ENCODE measurements around the gene PAX2. TPM values are rescaled to one million over a fixed set of nuclear protein-coding genes. Genes with fewer than 3 reads are reported as not detected.

Gene PAX2
- total RNA-seq, 4 donors from 2014 or later, result not detected

DNA sequence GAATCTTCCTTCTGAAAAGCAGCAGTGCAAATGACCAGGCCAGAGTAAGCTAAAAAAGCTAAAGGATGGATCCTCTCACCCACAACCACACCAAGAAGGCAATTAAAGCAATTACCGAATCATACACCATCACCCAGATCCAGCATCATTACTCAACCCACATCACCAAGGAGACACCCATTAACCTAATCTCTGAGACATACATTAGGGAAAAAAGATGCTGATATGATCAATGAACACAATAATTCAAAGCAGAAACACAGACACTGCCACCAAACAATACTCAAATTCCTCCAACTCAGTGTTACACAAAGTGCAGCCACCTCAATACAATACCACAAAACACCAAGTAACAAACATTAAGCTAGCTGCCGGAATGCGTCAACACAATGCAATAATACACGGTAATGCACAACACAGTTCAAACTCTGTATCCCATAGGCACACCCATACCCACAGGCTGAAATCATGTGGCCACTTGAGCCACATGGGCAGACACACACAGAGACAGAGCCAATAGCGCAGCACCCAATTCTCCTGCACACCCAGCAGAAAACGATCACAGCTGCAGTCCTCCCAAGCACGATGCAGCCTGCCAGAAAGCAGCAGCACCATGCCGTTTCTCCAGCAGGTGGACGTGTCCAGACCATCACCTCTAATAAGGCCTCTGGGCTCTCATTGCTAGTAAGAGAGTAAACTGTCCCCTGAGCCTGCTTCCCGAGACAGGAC lies 21.5 kb downstream of the PAX2 start:
- 37 to 39% methylated on average over 10 of the region's 10 CpGs for WGBS, 2 donors
- no peak for TF ChIP-seq POLR2A (IDR thresholded peaks at IDR 0.05)
- TF ChIP-seq, protein P1, sequence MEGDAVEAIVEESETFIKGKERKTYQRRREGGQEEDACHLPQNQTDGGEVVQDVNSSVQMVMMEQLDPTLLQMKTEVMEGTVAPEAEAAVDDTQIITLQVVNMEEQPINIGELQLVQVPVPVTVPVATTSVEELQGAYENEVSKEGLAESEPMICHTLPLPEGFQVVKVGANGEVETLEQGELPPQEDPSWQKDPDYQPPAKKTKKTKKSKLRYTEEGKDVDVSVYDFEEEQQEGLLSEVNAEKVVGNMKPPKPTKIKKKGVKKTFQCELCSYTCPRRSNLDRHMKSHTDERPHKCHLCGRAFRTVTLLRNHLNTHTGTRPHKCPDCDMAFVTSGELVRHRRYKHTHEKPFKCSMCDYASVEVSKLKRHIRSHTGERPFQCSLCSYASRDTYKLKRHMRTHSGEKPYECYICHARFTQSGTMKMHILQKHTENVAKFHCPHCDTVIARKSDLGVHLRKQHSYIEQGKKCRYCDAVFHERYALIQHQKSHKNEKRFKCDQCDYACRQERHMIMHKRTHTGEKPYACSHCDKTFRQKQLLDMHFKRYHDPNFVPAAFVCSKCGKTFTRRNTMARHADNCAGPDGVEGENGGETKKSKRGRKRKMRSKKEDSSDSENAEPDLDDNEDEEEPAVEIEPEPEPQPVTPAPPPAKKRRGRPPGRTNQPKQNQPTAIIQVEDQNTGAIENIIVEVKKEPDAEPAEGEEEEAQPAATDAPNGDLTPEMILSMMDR (IDR thresholded peaks at IDR 0.05), result no peak
- H3K4me3 ChIP-seq (ENCODE audit: low read depth, poor library complexity, severe bottlenecking), result no peak overlapping the region
- intact Hi-C loops (cut with DNase I; ENCODE audit: low total_unique reads), result no loop called here
- no peak for DNase-seq (ENCODE audit: low spot score in 2 of 2)

DNA sequence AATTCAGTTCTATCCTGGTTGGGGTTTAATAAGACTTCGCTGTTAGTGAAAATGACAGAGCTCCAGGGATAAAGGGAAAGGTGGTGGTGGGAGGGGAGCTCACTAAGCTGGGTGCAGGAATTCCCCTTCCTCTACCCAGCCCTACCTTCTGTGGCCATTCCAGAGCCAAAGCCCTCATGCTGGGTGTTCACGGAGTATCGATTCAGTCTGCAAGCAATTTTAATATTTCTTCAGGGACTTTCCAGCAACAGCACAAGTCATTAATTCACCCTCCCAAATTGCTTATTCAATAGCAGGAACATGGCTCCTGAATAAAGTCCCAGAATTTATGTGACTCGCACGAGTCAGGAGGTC lies 22.0 kb downstream of the PAX2 start:
- intact Hi-C loops (cut with DNase I; ENCODE audit: low total_unique reads), result no loop called here
- 40 to 47% methylated on average over 5 of the region's 5 CpGs for WGBS, 2 donors
- DNase-seq (ENCODE audit: low spot score in 2 of 2), result no peak
- no peak for TF ChIP-seq POLR2A (IDR thresholded peaks at IDR 0.05)
- TF ChIP-seq, protein P1 (IDR thresholded peaks at IDR 0.05), result no peak
- H3K4me3 ChIP-seq (ENCODE audit: low read depth, poor library complexity, severe bottlenecking), result no peak overlapping the region

DNA sequence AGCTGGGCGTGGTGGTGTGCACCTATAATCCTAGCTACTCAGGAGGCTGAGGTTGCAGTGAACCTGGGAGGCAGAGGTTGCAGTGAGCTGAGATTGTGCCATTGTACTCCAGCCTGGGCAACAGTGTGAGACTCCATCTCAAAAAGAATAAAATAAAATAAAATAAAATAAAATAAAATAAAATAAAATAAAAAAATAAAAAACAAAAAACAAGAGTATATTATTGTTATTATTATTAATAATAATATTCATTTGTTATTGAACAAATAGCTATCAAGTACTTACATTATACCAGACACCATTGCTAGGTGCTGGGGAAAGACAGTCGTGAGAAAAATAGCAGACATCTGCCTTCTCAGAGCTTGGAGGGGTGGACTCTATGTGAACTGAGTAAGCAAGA lies 24.1 kb downstream of the PAX2 start:
- no peak overlapping the region for H3K4me3 ChIP-seq (ENCODE audit: low read depth, poor library complexity, severe bottlenecking)
- no peak for TF ChIP-seq POLR2A (IDR thresholded peaks at IDR 0.05)
- TF ChIP-seq, protein P1 (IDR thresholded peaks at IDR 0.05), result no peak
- intact Hi-C loops (cut with DNase I; ENCODE audit: low total_unique reads), result no loop called here
- no peak for DNase-seq (ENCODE audit: low spot score in 2 of 2)
- 86 to 94% methylated on average over 2 of the region's 2 CpGs for WGBS, 2 donors

DNA sequence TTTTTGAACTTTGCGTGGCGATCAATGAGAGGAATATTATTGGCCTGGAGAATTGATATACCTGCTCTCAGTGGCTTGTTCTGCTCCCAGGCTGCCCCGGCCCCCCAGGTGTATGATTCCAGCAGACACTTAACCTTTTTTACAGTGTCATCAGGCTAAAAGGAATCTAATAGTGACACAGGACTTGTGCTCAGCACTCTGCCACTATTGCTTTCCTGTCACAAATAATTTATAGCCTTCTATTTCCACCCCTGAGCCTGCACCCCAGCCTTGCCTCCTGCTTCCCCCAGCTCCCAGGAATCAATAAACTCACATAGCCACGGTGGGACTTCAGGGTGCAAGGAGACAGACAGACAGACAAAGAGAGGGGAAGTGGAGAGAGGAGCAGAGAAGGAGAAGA lies 28.3 kb downstream of the PAX2 start:
- TF ChIP-seq POLR2A (IDR thresholded peaks at IDR 0.05), result no peak
- 70 to 78% methylated on average over 4 of the region's 4 CpGs for WGBS, 2 donors
- H3K4me3 ChIP-seq (ENCODE audit: low read depth, poor library complexity, severe bottlenecking), result no peak overlapping the region
- DNase-seq (ENCODE audit: low spot score in 2 of 2), result no peak
- intact Hi-C loops (cut with DNase I; ENCODE audit: low total_unique reads), result no loop called here

DNA sequence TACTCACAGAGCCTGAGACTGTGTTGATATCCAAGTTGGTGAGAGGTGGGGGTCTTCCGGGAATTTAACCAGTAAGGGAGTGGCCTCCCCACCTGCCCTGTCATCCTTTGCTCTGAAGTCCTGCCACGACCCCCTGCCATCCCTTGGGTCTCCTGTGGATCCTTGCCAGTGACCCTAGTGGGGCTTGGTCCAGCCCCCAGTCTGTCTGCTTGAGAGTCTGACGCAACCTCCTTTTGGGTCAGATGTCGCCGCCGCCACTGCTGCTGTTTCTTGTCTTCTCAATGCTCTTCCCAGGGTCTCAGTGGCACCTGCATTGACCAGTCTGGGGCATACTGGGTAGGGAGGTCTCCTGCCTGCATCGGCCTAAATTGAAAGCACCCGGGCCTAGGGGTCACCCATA lies 28.8 kb downstream of the PAX2 start:
- no peak for DNase-seq (ENCODE audit: low spot score in 2 of 2)
- TF ChIP-seq, protein P1 (IDR thresholded peaks at IDR 0.05), result no peak
- TF ChIP-seq POLR2A (IDR thresholded peaks at IDR 0.05), result no peak
- no peak overlapping the region for H3K4me3 ChIP-seq (ENCODE audit: low read depth, poor library complexity, severe bottlenecking)
- intact Hi-C loops (cut with DNase I; ENCODE audit: low total_unique reads), result no loop called here
- WGBS, 2 donors, result 86 to 90% methylated on average over 8 of the region's 8 CpGs

DNA sequence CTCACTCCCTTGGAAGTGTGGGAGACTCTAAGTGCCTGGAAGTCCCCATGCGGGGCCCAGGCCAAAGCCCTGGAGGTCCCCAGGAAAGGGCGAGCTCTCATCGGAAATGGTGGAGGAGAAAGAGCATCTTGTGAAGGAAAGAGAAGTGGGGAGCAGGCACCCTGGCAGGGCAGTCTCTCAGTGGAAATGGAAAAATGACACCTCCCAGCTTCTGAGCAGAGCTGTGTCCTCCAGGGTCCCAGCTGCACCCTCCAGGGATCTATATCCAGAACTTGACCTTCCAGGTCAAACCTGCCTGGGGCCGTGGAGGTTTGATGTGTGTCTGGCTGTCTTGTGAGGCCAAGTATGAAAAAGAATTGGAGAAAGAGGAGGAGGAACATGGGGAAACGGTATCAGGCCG lies 29.5 kb downstream of the PAX2 start:
- intact Hi-C loops (cut with DNase I; ENCODE audit: low total_unique reads), result no loop called here
- TF ChIP-seq, protein P1 (IDR thresholded peaks at IDR 0.05), result no peak
- no peak for TF ChIP-seq POLR2A (IDR thresholded peaks at IDR 0.05)
- DNase-seq (ENCODE audit: low spot score in 2 of 2), result no peak
- no peak overlapping the region for H3K4me3 ChIP-seq (ENCODE audit: low read depth, poor library complexity, severe bottlenecking)
- WGBS, 2 donors, result 57 to 71% methylated on average over 6 of the region's 6 CpGs
